Neural crest cell (in vitro differentiated cells): ENCODE measurements around the gene TEX19. TPM values are rescaled to one million over a fixed set of nuclear protein-coding genes. Genes with fewer than 3 reads are reported as not detected.

Source experiments
- DNase-seq: peaks from one replicate; pipeline ENCODE4 v3.0.0; 2021; ENCODE audit warnings: low read depth, mixed read lengths, low spot score
- H3K27ac Mint-ChIP-seq: one replicate; pipeline ENCODE4 v1.8.0; 2021; ENCODE audit warnings: mild to moderate bottlenecking, mixed read lengths; ENCODE audit not compliant: unreplicated experiment
- H3K27me3 Mint-ChIP-seq: 2 replicates; pipeline ENCODE4 v1.8.0; 2021; ENCODE audit warnings: low read depth, mild to moderate bottlenecking, mixed read lengths
- H3K36me3 Mint-ChIP-seq: 2 replicates; pipeline ENCODE4 v1.8.0; 2021; ENCODE audit warnings: low read depth, mild to moderate bottlenecking, mixed read lengths
- H3K4me1 Mint-ChIP-seq: 2 replicates; pipeline ENCODE4 v1.8.0; 2021; ENCODE audit warnings: mixed read lengths
- H3K4me3 Mint-ChIP-seq: one replicate; pipeline ENCODE4 v1.8.0; 2021; ENCODE audit warnings: mild to moderate bottlenecking, mixed read lengths
- H3K9me3 Mint-ChIP-seq: 2 replicates; pipeline ENCODE4 v1.8.0; 2021; ENCODE audit warnings: mixed read lengths
- CTCF ChIP-seq: fragments of 200-600 bp; sonication (generic); conservative IDR thresholded peaks from 2 replicates; pipeline ENCODE4 v1.5.0; 2021; ENCODE audit warnings: antibody characterized with exemption, mild to moderate bottlenecking
- total RNA-seq: library from RNA; stranded (reverse); gene quantifications from 2 replicates; pipeline ENCODE4 v1.2.1, GENCODE V29; 2021

Gene TEX19
- total RNA-seq, 1 donor from 2014 or later = 0.23 TPM

- peaks cover 6% of the 10 kb centered on the region for H3K4me1 Mint-ChIP-seq
- H3K36me3 Mint-ChIP-seq = no peaks in the 10 kb centered on the region
- H3K9me3 Mint-ChIP-seq = no peaks in the 10 kb centered on the region
- no peak overlapping the region for H3K27ac Mint-ChIP-seq
- H3K4me3 Mint-ChIP-seq = no peak overlapping the region
- no peak for DNase-seq
- H3K27me3 Mint-ChIP-seq = peaks cover 49% of the 10 kb centered on the region
- TF ChIP-seq CTCF = no peak
Measured at GRCh38 chr17:82328994-82329507, 30.0 kb upstream of the TEX19 start.

GRCh38 chr17:82329683-82330321 is 29.2 kb upstream of the TEX19 start:
- no peak for DNase-seq
- peaks cover 6% of the 10 kb centered on the region for H3K4me1 Mint-ChIP-seq

GRCh38 chr17:82330322-82331239 is 28.5 kb upstream of the TEX19 start:
- no peak for DNase-seq
- no peak for TF ChIP-seq CTCF
- no peaks in the 10 kb centered on the region for H3K36me3 Mint-ChIP-seq
- no peaks in the 10 kb centered on the region for H3K9me3 Mint-ChIP-seq
- H3K4me1 Mint-ChIP-seq = peaks cover 13% of the 10 kb centered on the region
- no peak overlapping the region for H3K27ac Mint-ChIP-seq
- H3K4me3 Mint-ChIP-seq = no peak overlapping the region
- peaks cover 63% of the 10 kb centered on the region for H3K27me3 Mint-ChIP-seq

More at GRCh38 chr17:82329683-82330321, 29.2 kb upstream of the TEX19 start:
- Mint-ChIP-seq H3K4me3 (no peak overlapping the region), H3K27me3 (peaks cover 56% of the 10 kb centered on the region), H3K36me3 (no peaks in the 10 kb centered on the region), H3K27ac (no peak overlapping the region), H3K9me3 (no peaks in the 10 kb centered on the region)
- no peak for TF ChIP-seq CTCF

GRCh38 chr17:82331345-82331939 is 27.6 kb upstream of the TEX19 start:
- H3K9me3 Mint-ChIP-seq = no peaks in the 10 kb centered on the region
- DNase-seq = no peak
- no peak for TF ChIP-seq CTCF
- H3K27ac Mint-ChIP-seq = no peak overlapping the region
- no peak overlapping the region for H3K4me3 Mint-ChIP-seq
- H3K36me3 Mint-ChIP-seq = no peaks in the 10 kb centered on the region
- H3K4me1 Mint-ChIP-seq = peaks cover 18% of the 10 kb centered on the region
- H3K27me3 Mint-ChIP-seq = peaks cover 71% of the 10 kb centered on the region

GRCh38 chr17:82332669-82333278 is 26.3 kb upstream of the TEX19 start:
- DNase-seq = no peak
- Mint-ChIP-seq H3K9me3 (no peaks in the 10 kb centered on the region), H3K27me3 (peaks cover 77% of the 10 kb centered on the region), H3K27ac (no peak overlapping the region), H3K4me1 (peaks cover 12% of the 10 kb centered on the region), H3K36me3 (no peaks in the 10 kb centered on the region), H3K4me3 (peak overlapping the region; percentile 71)
- TF ChIP-seq CTCF = no peak
